ENCODE data around the gene RFXAP. TPM values are rescaled to one million over a fixed set of nuclear protein-coding genes. Genes with fewer than 3 reads are reported as not detected.

The RFXAP gene
- total RNA-seq, 1 donor from 2014 or later = 5.5 TPM

DNA sequence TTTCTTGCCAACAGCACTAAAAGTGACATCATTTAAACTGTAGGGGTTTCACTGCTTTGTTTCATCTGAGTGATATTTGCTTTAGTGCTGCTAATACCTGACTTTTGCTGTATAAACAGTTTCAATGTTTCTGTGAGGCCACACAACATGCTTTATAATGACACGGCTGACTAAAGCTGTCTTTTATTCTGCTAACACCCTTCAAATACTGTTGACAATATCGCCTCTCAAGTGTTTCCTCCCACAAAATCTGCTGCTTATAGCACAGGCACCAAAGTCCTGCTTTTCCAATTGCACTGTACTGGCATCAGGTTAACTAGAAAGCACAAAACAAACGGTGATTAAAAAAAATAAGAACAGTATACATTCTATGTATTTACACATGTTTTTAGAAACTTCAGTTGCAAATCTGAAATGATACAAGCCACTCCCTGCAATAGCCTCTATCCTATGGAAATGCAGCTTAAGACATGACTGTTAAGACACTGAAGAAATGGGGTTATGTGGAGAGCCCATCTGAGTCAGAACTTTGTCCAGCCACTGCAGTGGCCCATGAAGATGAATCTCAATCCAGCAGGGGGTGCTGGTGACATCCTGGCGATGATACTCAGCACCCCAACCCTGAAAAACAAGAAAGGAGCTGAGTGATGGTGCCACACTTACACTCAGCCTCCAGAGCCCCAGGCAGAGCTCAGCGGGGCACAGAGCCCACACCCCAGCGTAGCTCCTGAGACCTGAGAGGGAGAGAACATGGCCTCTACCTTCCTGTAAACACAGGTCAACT is 29.4 kb downstream of the RFXAP start:
- FAIRE-seq = no peak
- Histone ChIP-seq H3K36me3 (ENCODE audit: insufficient read depth, low read length) (peaks cover 2% of the 10 kb centered on the region), H3K4me1 (ENCODE audit: insufficient read depth, low read length) (no peaks in the 10 kb centered on the region), H3K4me3 (ENCODE audit: insufficient read depth, low read depth, low read length) (no peak overlapping the region), H3K4me2 (ENCODE audit: low read length) (no peak overlapping the region), H3K27me3 (ENCODE audit: insufficient read depth, low read length) (no peaks in the 10 kb centered on the region), H3K9ac (ENCODE audit: low read length) (no peak overlapping the region), H4K20me1 (ENCODE audit: insufficient read depth, low read length) (no peaks in the 10 kb centered on the region), H2AFZ (ENCODE audit: low read depth, low read length) (no peak overlapping the region), H3K27ac (ENCODE audit: low read depth, low read length) (no peak overlapping the region), H3K9me3 (ENCODE audit: insufficient read depth, low read depth, low read length) (no peaks in the 10 kb centered on the region), H3K79me2 (ENCODE audit: insufficient read depth, low read length) (no peaks in the 10 kb centered on the region)
- peaks cover 2% of the 10 kb centered on the region for H3K36me3 Mint-ChIP-seq (ENCODE audit: low read depth, unreplicated experiment)
- H3K9me3 Mint-ChIP-seq (ENCODE audit: unreplicated experiment) = no peaks in the 10 kb centered on the region
- no peak overlapping the region for H3K4me3 Mint-ChIP-seq (ENCODE audit: unreplicated experiment)
- H3K27ac Mint-ChIP-seq (ENCODE audit: unreplicated experiment) = no peak overlapping the region
- TF ChIP-seq, protein P1, sequence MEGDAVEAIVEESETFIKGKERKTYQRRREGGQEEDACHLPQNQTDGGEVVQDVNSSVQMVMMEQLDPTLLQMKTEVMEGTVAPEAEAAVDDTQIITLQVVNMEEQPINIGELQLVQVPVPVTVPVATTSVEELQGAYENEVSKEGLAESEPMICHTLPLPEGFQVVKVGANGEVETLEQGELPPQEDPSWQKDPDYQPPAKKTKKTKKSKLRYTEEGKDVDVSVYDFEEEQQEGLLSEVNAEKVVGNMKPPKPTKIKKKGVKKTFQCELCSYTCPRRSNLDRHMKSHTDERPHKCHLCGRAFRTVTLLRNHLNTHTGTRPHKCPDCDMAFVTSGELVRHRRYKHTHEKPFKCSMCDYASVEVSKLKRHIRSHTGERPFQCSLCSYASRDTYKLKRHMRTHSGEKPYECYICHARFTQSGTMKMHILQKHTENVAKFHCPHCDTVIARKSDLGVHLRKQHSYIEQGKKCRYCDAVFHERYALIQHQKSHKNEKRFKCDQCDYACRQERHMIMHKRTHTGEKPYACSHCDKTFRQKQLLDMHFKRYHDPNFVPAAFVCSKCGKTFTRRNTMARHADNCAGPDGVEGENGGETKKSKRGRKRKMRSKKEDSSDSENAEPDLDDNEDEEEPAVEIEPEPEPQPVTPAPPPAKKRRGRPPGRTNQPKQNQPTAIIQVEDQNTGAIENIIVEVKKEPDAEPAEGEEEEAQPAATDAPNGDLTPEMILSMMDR (IDR thresholded peaks at IDR 0.05; ENCODE audit: insufficient read depth, low read depth, low read length) = no peak
- TF ChIP-seq EZH2 (IDR thresholded peaks at IDR 0.05; ENCODE audit: insufficient read depth, low read length) = no peak
- H3K4me1 Mint-ChIP-seq (ENCODE audit: low read depth, unreplicated experiment) = no peaks in the 10 kb centered on the region
- H3K27me3 Mint-ChIP-seq (ENCODE audit: low read depth, unreplicated experiment) = no peaks in the 10 kb centered on the region
- DNase-seq (ENCODE audit: low read depth) = no peak

DNA sequence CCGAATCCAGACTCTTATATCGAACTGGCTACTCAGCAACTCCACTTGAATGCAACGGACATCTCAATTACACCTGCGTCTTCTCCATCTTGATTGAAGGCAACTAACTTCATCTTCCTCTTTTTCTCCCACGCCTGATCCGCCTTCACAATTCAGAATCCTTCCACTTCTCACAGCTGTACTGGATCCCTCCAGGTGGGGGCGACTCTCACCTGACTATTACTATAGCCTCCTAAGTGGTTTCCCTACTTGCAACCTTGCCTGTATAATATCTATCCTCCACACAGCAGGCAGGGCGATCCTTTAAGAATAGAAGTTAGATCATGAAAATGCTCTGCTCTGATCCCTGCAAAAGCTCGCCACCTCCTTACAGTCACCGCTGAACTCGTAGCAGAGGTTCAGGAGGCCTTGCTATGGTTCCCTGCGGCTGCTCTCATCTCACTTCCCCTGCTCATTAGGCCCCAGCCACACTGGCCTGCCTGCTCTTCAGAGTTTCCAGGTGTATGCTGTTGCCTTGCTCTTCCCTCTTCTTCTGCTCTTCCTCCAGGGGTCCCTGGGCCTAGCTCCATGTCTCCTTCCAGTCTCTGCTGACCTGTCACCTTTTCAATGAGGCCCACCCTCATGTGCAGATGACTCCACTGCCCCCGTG is 31.9 kb downstream of the RFXAP start:
- Mint-ChIP-seq H3K27ac (ENCODE audit: unreplicated experiment) (no peak overlapping the region), H3K9me3 (ENCODE audit: unreplicated experiment) (no peaks in the 10 kb centered on the region), H3K36me3 (ENCODE audit: low read depth, unreplicated experiment) (peaks cover 2% of the 10 kb centered on the region), H3K27me3 (ENCODE audit: low read depth, unreplicated experiment) (no peaks in the 10 kb centered on the region), H3K4me3 (ENCODE audit: unreplicated experiment) (no peak overlapping the region), H3K4me1 (ENCODE audit: low read depth, unreplicated experiment) (no peaks in the 10 kb centered on the region)
- no peak for FAIRE-seq
- H3K4me1 ChIP-seq (ENCODE audit: insufficient read depth, low read length) = no peaks in the 10 kb centered on the region
- no peak for DNase-seq (ENCODE audit: low read depth)
- H4K20me1 ChIP-seq (ENCODE audit: insufficient read depth, low read length) = no peaks in the 10 kb centered on the region
- no peak overlapping the region for H3K9ac ChIP-seq (ENCODE audit: low read length)
- H2AFZ ChIP-seq (ENCODE audit: low read depth, low read length) = no peak overlapping the region
- no peaks in the 10 kb centered on the region for H3K9me3 ChIP-seq (ENCODE audit: insufficient read depth, low read depth, low read length)
- no peak overlapping the region for H3K4me3 ChIP-seq (ENCODE audit: insufficient read depth, low read depth, low read length)
- H3K79me2 ChIP-seq (ENCODE audit: insufficient read depth, low read length) = no peaks in the 10 kb centered on the region
- no peak overlapping the region for H3K4me2 ChIP-seq (ENCODE audit: low read length)
- peaks cover 2% of the 10 kb centered on the region for H3K36me3 ChIP-seq (ENCODE audit: insufficient read depth, low read length)
- no peak overlapping the region for H3K27ac ChIP-seq (ENCODE audit: low read depth, low read length)
- TF ChIP-seq, protein P1 (IDR thresholded peaks at IDR 0.05; ENCODE audit: insufficient read depth, low read depth, low read length) = no peak
- TF ChIP-seq EZH2 (IDR thresholded peaks at IDR 0.05; ENCODE audit: insufficient read depth, low read length) = no peak
- no peaks in the 10 kb centered on the region for H3K27me3 ChIP-seq (ENCODE audit: insufficient read depth, low read length)

DNA sequence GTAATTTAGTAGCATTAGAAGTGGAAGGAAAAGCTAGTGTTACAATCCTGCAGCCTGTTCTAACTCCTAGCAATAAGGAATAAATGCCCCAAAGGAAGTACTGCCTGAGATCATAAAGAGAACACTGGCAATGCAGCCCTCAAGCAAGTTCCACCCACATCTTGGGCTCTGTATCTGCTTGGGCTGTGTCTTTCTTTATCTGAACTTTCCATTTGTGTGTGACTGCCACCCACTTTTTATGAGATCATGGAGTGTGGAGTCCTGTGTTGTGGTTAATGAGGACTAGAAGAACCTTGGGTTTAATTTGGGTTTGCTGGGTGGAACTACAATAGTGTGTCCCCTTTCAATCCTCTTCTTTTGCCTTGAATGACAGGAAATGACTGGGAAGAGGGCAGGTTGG is 38.2 kb downstream of the RFXAP start:
- Histone ChIP-seq H3K27me3 (ENCODE audit: insufficient read depth, low read length) (no peaks in the 10 kb centered on the region), H3K79me2 (ENCODE audit: insufficient read depth, low read length) (no peaks in the 10 kb centered on the region), H3K4me2 (ENCODE audit: low read length) (no peak overlapping the region), H2AFZ (ENCODE audit: low read depth, low read length) (no peak overlapping the region), H3K4me3 (ENCODE audit: insufficient read depth, low read depth, low read length) (no peak overlapping the region), H3K4me1 (ENCODE audit: insufficient read depth, low read length) (no peaks in the 10 kb centered on the region), H3K9me3 (ENCODE audit: insufficient read depth, low read depth, low read length) (no peaks in the 10 kb centered on the region), H4K20me1 (ENCODE audit: insufficient read depth, low read length) (no peaks in the 10 kb centered on the region), H3K27ac (ENCODE audit: low read depth, low read length) (no peak overlapping the region), H3K36me3 (ENCODE audit: insufficient read depth, low read length) (peaks cover under 1% of the 10 kb centered on the region), H3K9ac (ENCODE audit: low read length) (no peak overlapping the region)
- TF ChIP-seq EZH2 (IDR thresholded peaks at IDR 0.05; ENCODE audit: insufficient read depth, low read length) = no peak
- TF ChIP-seq, protein P1 (IDR thresholded peaks at IDR 0.05; ENCODE audit: insufficient read depth, low read depth, low read length) = no peak
- Mint-ChIP-seq H3K27ac (ENCODE audit: unreplicated experiment) (no peak overlapping the region), H3K4me3 (ENCODE audit: unreplicated experiment) (no peak overlapping the region), H3K36me3 (ENCODE audit: low read depth, unreplicated experiment) (peaks cover 2% of the 10 kb centered on the region), H3K4me1 (ENCODE audit: low read depth, unreplicated experiment) (peaks cover 5% of the 10 kb centered on the region), H3K27me3 (ENCODE audit: low read depth, unreplicated experiment) (no peaks in the 10 kb centered on the region), H3K9me3 (ENCODE audit: unreplicated experiment) (no peaks in the 10 kb centered on the region)
- no peak for FAIRE-seq
- no peak for DNase-seq (ENCODE audit: low read depth)
